ENCODE data around the gene CNTN5. TPM values are rescaled to one million over a fixed set of nuclear protein-coding genes. Genes with fewer than 3 reads are reported as not detected.

Gene CNTN5
- total RNA-seq, 2 donors from 2014 or later = not detected

DNA sequence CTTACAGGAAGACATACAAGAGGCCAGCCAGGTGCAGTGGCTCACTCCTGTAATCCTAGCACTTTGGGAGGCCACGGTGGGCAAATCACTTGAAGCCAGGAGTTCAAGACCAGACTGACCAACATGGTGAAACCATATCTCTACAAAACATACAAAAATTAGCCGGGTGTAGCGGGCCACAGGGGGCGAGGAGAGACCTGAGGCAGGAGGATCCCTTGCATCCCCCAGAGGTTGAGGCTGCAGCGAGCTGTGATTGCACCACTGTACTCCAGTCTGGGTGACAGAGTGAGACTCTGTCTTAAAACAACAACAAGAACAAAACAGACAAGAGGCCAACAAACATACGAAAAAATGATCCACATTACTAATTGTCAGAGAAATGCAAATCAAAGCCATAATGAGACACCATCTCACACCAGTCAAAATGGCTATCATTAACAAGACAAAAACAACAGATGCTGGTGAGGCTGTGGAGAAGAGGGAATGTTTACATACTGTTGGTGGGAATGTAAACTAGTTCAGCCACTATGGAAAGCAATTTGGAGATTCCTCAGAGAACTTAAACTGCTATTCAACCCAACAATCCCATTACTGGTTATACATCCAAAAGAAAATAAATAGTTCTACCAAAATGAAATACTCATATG lies 1167.5 kb downstream of the CNTN5 start:
- DNase-seq = no peak
- no peaks in the 10 kb centered on the region for H3K36me3 Mint-ChIP-seq (ENCODE audit: insufficient read depth in 2 of 2)
- H3K4me1 Mint-ChIP-seq (ENCODE audit: low read depth) = no peaks in the 10 kb centered on the region
- H3K27ac Mint-ChIP-seq = no peak overlapping the region
- H3K9me3 Mint-ChIP-seq = peaks cover 1 to 13% of the 10 kb centered on the region in 2 donors
- no peak overlapping the region for H3K4me3 Mint-ChIP-seq
- no peaks in the 10 kb centered on the region for H3K27me3 Mint-ChIP-seq (ENCODE audit: low read depth)
- ATAC-seq (replicated peaks in 1 of 2) = no peak

DNA sequence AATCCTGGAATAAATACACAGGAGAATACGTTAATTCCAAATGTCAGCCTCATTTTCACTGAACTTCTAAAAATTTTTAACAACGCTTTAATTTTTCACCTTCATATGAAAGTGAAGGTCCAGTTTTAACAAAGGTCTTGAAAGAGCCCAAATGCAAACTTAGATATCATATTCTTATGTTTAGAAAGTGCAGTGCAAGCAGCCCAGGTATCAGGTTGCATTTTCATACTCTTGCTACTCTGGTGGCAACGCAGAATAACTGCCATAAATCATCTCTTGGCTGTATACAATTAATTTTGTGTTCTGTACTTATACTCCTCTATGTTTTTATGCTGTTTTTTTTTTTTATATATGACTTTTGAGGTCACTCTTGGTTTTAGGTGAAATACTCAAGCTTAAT lies 1169.6 kb downstream of the CNTN5 start:
- ATAC-seq (replicated peaks in 1 of 2) = no peak

DNA sequence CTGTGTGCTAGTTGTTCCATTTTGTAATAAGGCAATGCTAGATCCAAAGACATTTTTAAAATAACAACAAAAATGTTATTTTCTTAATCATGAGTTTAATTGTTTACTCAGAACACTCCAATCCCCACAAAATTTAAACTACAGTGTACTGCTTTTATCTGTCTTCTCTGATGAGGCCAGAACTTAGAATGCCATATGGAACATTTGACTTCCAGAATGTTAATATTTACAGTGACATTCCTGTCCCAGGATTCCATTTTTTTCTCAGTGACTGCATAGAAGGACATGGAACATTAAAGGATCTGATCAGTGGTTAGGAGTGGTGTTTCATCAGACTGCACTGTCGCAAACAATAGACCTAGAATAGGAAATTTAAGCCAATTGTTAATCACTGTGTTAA lies 1171.4 kb downstream of the CNTN5 start:
- DNase-seq (no peak), ATAC-seq (replicated peaks in 1 of 2) (no peak)
- Mint-ChIP-seq H3K9me3 (peaks cover 7 to 15% of the 10 kb centered on the region in 2 donors), H3K36me3 (ENCODE audit: insufficient read depth in 2 of 2) (no peaks in the 10 kb centered on the region), H3K27ac (no peak overlapping the region), H3K27me3 (ENCODE audit: low read depth) (no peaks in the 10 kb centered on the region), H3K4me1 (ENCODE audit: low read depth) (no peaks in the 10 kb centered on the region), H3K4me3 (no peak overlapping the region)

More for the DNA sequence above, 1169.6 kb downstream of the CNTN5 start:
- Mint-ChIP-seq H3K4me1 (ENCODE audit: low read depth) (no peaks in the 10 kb centered on the region), H3K27me3 (ENCODE audit: low read depth) (no peaks in the 10 kb centered on the region), H3K36me3 (ENCODE audit: insufficient read depth in 2 of 2) (no peaks in the 10 kb centered on the region), H3K4me3 (no peak overlapping the region), H3K9me3 (peaks cover 0 to 12% of the 10 kb centered on the region in 2 donors), H3K27ac (no peak overlapping the region)
- no peak for DNase-seq

DNA sequence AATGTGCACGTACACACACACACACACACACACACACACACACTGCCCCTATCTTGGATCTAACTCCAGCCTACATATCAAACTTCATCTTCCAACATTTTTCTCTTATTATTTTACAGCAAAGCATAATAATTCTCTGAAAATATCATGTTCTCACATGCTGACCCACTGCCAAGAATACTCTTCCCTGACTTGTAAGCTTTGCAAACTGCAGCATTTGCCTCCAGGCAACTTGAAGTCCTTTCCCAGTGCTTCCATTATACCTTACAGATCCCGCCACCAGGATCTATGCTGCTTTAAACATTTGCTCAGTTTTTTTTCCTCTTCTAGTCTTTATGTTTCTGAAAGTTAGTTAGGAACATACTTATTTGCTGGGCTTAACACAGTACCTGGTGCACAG lies 1183.0 kb downstream of the CNTN5 start:
- Mint-ChIP-seq H3K4me1 (ENCODE audit: low read depth) (no peaks in the 10 kb centered on the region), H3K27me3 (ENCODE audit: low read depth) (no peaks in the 10 kb centered on the region), H3K9me3 (peaks cover 0 to 5% of the 10 kb centered on the region in 2 donors), H3K27ac (no peak overlapping the region), H3K4me3 (no peak overlapping the region), H3K36me3 (ENCODE audit: insufficient read depth in 2 of 2) (no peaks in the 10 kb centered on the region)
- DNase-seq = no peak
- no peak for ATAC-seq (replicated peaks in 1 of 2)

DNA sequence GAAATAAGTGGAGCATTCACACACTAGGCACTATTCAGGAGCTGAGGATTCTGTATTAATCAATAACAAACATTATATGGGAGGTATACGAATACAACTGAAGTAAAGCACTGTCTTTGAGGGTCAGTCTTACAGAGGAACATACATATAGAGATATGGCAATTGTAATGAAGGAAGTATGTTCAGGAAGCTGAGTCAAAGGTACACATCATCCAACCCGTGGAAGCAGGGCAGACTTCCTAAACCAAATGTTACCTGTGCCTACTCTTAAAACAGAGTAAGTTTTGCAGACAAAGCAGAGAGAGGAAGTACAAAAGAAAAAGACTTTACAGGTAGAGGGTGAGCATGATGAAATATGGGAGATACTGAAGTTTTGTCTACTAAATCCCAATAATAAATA lies 1185.2 kb downstream of the CNTN5 start:
- Mint-ChIP-seq H3K4me1 (ENCODE audit: low read depth) (no peaks in the 10 kb centered on the region), H3K27me3 (ENCODE audit: low read depth) (no peaks in the 10 kb centered on the region), H3K36me3 (ENCODE audit: insufficient read depth in 2 of 2) (no peaks in the 10 kb centered on the region), H3K4me3 (no peak overlapping the region), H3K9me3 (peaks cover 3 to 5% of the 10 kb centered on the region in 2 donors), H3K27ac (no peak overlapping the region)
- ATAC-seq (replicated peaks in 1 of 2) (no peak), DNase-seq (no peak)

DNA sequence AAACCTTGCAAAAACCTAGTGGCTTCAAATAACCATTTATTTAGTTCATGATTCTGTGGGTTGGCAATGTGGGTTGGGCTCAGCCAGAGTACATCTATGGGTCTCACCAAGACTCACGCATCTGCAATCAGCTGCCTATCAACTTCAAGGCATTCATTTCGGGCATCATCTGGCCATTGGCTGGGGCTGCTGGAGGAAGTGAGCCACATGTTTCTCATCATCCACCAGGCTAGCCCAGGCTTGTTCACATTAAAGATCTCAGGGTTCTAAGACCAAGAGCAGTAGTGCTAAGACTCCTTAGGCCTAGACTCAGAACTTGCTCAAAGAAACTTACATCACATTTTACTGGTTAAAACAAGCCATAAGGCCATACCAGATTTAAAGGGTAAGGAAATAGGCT lies 1187.5 kb downstream of the CNTN5 start:
- Mint-ChIP-seq H3K27me3 (ENCODE audit: low read depth) (no peaks in the 10 kb centered on the region), H3K36me3 (ENCODE audit: insufficient read depth in 2 of 2) (no peaks in the 10 kb centered on the region), H3K4me3 (no peak overlapping the region), H3K4me1 (ENCODE audit: low read depth) (no peaks in the 10 kb centered on the region), H3K9me3 (peaks cover 3 to 5% of the 10 kb centered on the region in 2 donors), H3K27ac (no peak overlapping the region)
- ATAC-seq (replicated peaks in 1 of 2) (no peak), DNase-seq (no peak)

DNA sequence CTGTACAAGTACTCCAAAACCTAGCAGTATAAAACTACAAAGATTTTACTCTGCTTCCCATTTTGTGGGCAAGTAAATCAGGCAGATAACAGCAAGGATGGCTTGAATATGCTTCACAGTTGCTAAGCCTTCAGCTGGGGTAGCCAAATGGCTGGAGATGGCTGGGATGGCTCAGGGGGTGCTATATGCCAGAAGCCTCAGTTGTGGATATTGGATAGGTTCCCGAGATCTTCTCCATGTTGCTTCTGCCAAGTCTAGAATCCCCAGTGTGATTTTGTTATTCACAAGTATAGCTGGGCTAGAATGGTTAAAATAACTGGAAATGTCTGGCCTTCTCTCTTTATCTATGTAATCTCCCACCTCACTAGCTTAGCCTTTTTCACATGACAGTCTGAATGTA lies 1194.0 kb downstream of the CNTN5 start:
- no peaks in the 10 kb centered on the region for H3K27me3 Mint-ChIP-seq (ENCODE audit: low read depth)

DNA sequence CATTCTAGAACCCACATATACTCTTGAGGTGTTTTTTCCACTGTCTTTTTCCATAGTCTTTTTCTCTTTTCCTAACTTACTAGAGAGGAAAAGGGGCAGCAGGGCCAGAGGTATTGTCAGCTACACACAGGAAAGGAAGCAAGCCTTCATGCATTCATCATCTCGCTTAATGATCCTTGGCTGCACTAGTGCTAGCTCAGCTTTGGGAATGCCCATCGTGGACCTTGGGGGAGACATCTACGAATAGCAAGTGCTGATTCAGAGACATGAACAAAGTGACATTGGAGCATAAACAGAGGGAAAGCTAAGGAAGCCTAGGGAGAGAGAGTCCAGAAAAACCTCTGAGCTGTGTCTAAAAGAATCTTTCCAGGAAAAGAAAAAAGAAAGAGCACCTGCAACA lies 1200.1 kb downstream of the CNTN5 start:
- ATAC-seq (replicated peaks in 1 of 2) = no peak
- no peak overlapping the region for H3K27ac Mint-ChIP-seq
- no peaks in the 10 kb centered on the region for H3K36me3 Mint-ChIP-seq (ENCODE audit: insufficient read depth in 2 of 2)
- H3K4me3 Mint-ChIP-seq = no peak overlapping the region
- H3K27me3 Mint-ChIP-seq (ENCODE audit: low read depth) = no peaks in the 10 kb centered on the region
- no peaks in the 10 kb centered on the region for H3K4me1 Mint-ChIP-seq (ENCODE audit: low read depth)
- peaks cover 4% of the 10 kb centered on the region in 2 donors for H3K9me3 Mint-ChIP-seq
- DNase-seq = no peak

More for the DNA sequence above, 1194.0 kb downstream of the CNTN5 start:
- no peak for ATAC-seq (replicated peaks in 1 of 2)
- no peak overlapping the region for H3K4me3 Mint-ChIP-seq
- no peak for DNase-seq
- peaks cover 3 to 5% of the 10 kb centered on the region in 2 donors for H3K9me3 Mint-ChIP-seq
- no peak overlapping the region for H3K27ac Mint-ChIP-seq
- no peaks in the 10 kb centered on the region for H3K36me3 Mint-ChIP-seq (ENCODE audit: insufficient read depth in 2 of 2)
- H3K4me1 Mint-ChIP-seq (ENCODE audit: low read depth) = no peaks in the 10 kb centered on the region

DNA sequence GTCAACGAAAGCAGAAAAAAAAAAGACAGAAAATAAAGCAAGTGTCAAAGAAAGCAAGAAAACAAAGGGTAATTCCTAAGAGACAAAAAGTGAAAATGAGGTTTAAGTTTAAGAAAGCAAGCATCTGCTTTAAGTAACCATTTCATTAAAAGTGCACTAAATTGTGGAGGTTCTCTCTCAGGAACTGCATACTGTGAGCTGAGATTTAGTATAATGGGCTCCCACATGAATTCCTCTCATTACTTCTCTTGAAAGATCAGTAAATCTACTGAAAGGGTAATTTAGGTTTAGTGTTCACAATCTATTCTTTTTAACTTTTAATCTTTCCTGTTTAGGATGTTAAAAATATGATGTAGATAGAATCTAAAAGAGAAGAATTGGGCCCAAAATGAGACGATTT lies 1201.0 kb downstream of the CNTN5 start:
- peaks cover 4% of the 10 kb centered on the region in 2 donors for H3K9me3 Mint-ChIP-seq
- H3K27ac Mint-ChIP-seq = no peak overlapping the region
- no peaks in the 10 kb centered on the region for H3K4me1 Mint-ChIP-seq (ENCODE audit: low read depth)
- ATAC-seq (replicated peaks in 1 of 2) = no peak
- no peak overlapping the region for H3K4me3 Mint-ChIP-seq
- no peaks in the 10 kb centered on the region for H3K27me3 Mint-ChIP-seq (ENCODE audit: low read depth)
- no peak for DNase-seq
- no peaks in the 10 kb centered on the region for H3K36me3 Mint-ChIP-seq (ENCODE audit: insufficient read depth in 2 of 2)

DNA sequence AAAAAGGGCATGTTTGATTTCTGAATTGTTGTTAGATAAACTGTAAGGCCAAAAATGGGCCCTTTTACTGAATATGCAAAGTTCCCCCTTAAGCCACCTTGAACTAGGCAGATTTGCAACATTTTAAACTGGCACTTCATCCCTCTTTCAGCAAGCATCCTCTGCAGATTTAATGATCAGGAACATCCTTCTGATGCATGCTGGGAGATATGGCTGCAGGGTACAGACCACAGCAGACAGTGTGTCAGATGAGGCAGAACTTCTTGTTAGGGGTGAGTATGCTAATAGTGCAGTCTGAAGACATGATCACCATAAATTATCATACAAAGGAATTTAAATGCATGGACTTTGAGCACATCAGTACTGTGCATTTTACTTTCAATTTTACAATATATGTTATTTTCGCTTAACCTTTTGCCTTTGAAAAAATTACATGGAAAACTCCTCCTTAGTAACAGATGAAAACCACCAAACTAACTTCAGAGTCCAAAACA lies 1203.8 kb downstream of the CNTN5 start:
- Mint-ChIP-seq H3K4me3 (no peak overlapping the region), H3K27ac (no peak overlapping the region), H3K9me3 (peaks cover 4 to 6% of the 10 kb centered on the region in 2 donors), H3K27me3 (ENCODE audit: low read depth) (no peaks in the 10 kb centered on the region), H3K4me1 (ENCODE audit: low read depth) (no peaks in the 10 kb centered on the region), H3K36me3 (ENCODE audit: insufficient read depth in 2 of 2) (no peaks in the 10 kb centered on the region)
- ATAC-seq (replicated peaks in 1 of 2) = no peak
- DNase-seq = no peak

DNA sequence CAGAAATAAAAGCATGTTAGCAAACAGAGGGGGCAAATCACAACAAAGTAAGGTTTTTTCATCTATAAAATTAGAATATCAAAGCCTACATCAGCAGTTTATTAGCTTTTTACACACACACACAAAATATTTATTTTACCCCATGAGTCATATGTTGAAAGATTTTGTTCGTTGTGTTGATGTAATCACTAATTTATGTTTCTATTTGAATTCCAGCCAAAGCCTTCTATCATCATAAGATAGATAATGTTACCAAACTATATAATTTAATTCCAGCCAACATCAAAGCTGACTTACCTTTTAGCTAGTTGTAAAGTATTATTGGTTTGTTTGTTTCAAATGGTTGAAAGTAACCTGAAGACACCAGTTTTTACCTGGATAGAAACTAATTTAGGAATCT lies 1208.3 kb downstream of the CNTN5 start:
- peaks cover 0 to 3% of the 10 kb centered on the region in 2 donors for H3K36me3 Mint-ChIP-seq (ENCODE audit: insufficient read depth in 2 of 2)
- no peak overlapping the region for H3K4me3 Mint-ChIP-seq
- no peaks in the 10 kb centered on the region for H3K4me1 Mint-ChIP-seq (ENCODE audit: low read depth)
- ATAC-seq (replicated peaks in 1 of 2) (no peak), DNase-seq (no peak)
- no peaks in the 10 kb centered on the region for H3K27me3 Mint-ChIP-seq (ENCODE audit: low read depth)
- peaks cover 8 to 13% of the 10 kb centered on the region in 2 donors for H3K9me3 Mint-ChIP-seq
- no peak overlapping the region for H3K27ac Mint-ChIP-seq

DNA sequence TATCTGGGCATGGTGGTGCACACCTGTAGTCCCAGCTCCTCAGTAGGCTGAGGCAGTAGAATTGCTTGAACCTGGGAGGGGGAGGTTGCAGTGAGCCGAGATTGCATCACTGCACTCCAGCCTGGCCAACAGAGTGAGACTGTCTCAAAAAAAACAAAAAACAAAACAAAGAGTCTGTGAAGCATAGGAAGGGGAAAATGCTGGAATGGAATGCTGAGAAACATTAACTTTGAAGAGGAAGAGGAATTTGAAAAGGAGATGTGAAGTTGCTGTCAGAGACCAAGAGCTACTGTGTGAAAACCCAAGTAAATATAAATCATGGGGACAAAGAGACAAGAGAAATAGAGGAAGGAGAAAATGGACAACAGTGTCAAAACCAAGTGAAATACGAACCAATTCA lies 1211.3 kb downstream of the CNTN5 start:
- Mint-ChIP-seq H3K4me1 (ENCODE audit: low read depth) (no peaks in the 10 kb centered on the region), H3K27ac (no peak overlapping the region), H3K36me3 (ENCODE audit: insufficient read depth in 2 of 2) (peaks cover 0 to 3% of the 10 kb centered on the region in 2 donors), H3K4me3 (no peak overlapping the region), H3K27me3 (ENCODE audit: low read depth) (no peaks in the 10 kb centered on the region), H3K9me3 (peaks cover 11 to 19% of the 10 kb centered on the region in 2 donors)
- no peak for ATAC-seq (replicated peaks in 1 of 2)
- DNase-seq = no peak

DNA sequence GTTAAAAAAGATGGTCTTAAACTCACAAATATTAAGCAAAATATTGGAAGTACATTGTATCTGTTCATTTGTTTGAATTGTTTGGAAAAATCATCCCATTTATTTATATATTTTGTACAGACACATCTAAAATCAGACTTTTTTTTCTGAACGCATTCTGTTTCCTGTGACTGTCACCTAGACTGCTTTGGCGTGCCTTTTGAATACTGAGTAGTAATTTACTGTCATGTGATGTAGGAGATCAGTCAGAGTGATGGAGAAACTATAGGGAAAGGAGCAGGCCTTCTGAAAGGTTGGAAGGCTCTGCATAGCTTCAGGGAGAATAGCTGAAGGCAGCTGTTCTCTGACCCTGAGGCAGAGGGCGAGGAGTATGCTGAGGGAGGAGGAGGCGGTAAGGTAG lies 1214.3 kb downstream of the CNTN5 start:
- no peak overlapping the region for H3K4me3 Mint-ChIP-seq
- no peak for DNase-seq
- no peaks in the 10 kb centered on the region for H3K4me1 Mint-ChIP-seq (ENCODE audit: low read depth)
- H3K27ac Mint-ChIP-seq = no peak overlapping the region
- ATAC-seq (replicated peaks in 1 of 2) = no peak
- peaks cover 8 to 19% of the 10 kb centered on the region in 2 donors for H3K9me3 Mint-ChIP-seq
- H3K36me3 Mint-ChIP-seq (ENCODE audit: insufficient read depth in 2 of 2) = peaks cover 0 to 3% of the 10 kb centered on the region in 2 donors
- H3K27me3 Mint-ChIP-seq (ENCODE audit: low read depth) = no peaks in the 10 kb centered on the region

DNA sequence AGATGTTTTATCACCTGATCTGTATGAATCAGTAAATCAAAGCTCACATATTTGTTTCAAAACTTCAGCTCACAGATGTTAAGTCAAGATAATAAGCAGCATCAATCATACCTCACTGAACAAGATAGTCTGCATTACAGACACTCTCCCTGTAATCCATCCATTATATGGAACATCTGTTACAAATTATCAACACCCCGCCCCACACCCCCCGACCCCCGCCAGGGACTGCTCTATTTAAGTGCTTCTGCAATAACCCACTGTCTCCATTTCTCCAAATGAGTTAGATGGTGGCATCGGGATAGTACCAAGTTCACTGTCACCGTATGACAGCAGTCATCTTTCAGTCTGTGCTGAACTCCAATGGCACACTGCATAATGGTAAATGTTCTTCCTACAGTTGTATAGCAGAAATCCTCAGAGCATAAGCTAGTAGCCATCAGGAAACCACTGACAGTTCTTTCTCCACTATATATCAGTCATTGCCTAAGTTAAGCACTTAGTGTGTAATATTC lies 1219.3 kb downstream of the CNTN5 start:
- H3K36me3 Mint-ChIP-seq (ENCODE audit: insufficient read depth in 2 of 2) = peaks cover 0 to 1% of the 10 kb centered on the region in 2 donors
- no peaks in the 10 kb centered on the region for H3K4me1 Mint-ChIP-seq (ENCODE audit: low read depth)
- ATAC-seq (replicated peaks in 1 of 2) = no peak
- DNase-seq = no peak
- no peaks in the 10 kb centered on the region for H3K27me3 Mint-ChIP-seq (ENCODE audit: low read depth)
- no peak overlapping the region for H3K27ac Mint-ChIP-seq
- H3K9me3 Mint-ChIP-seq = peaks cover 9 to 11% of the 10 kb centered on the region in 2 donors
- H3K4me3 Mint-ChIP-seq = no peak overlapping the region
